Stimulated activated CD8-positive, alpha-beta memory T cell treated with anti-CD3 and anti-CD28 coated beads, Interleukin-12 subunit alpha, Interleukin-12 subunit beta, amount 100 ng/mL, for 4 hours (primary cell): Measurements from ENCODE around the gene TMEM100.

Source experiments
- DNase-seq: peaks from one replicate; pipeline ENCODE4 v3.0.0-alpha.2; 2020; ENCODE audit warnings: low read depth

TMEM100 gene

GRCh38 chr17:55717898-55718735, 4.5 kb downstream of the TMEM100 start:
- DNase-seq, result no peak

- DNase-seq, result no peak
Measured at GRCh38 chr17:55717432-55717831, 5.2 kb downstream of the TMEM100 start.

- no peak for DNase-seq
Measured at GRCh38 chr17:55710829-55711496, 11.7 kb downstream of the TMEM100 start.

- DNase-seq, result no peak
Measured at GRCh38 chr17:55710410-55710809, 12.3 kb downstream of the TMEM100 start.

- DNase-seq, result no peak
Measured at GRCh38 chr17:55709984-55710383, 12.7 kb downstream of the TMEM100 start.

- DNase-seq, result no peak
Measured at GRCh38 chr17:55709440-55709839, 13.2 kb downstream of the TMEM100 start.

GRCh38 chr17:55708175-55708974, 14.3 kb downstream of the TMEM100 start:
- DNase-seq, result no peak

GRCh38 chr17:55706808-55707773, 15.6 kb downstream of the TMEM100 start:
- no peak for DNase-seq

- DNase-seq, result no peak
Measured at GRCh38 chr17:55705847-55706246, 16.8 kb downstream of the TMEM100 start.

- no peak for DNase-seq
Measured at GRCh38 chr17:55704401-55704800, 18.3 kb downstream of the TMEM100 start.

- no peak for DNase-seq
Measured at GRCh38 chr17:55702150-55702549, 20.5 kb downstream of the TMEM100 start.

- DNase-seq, result no peak
Measured at GRCh38 chr17:55699181-55699860, 23.3 kb downstream of the TMEM100 start.

GRCh38 chr17:55694286-55694910, 28.3 kb downstream of the TMEM100 start:
- DNase-seq, result no peak

GRCh38 chr17:55693254-55694216, 29.1 kb downstream of the TMEM100 start:
- no peak for DNase-seq

- no peak for DNase-seq
Measured at GRCh38 chr17:55692276-55692675, 30.4 kb downstream of the TMEM100 start.

GRCh38 chr17:55691666-55692065, 31.0 kb downstream of the TMEM100 start:
- no peak for DNase-seq

- no peak for DNase-seq
Measured at GRCh38 chr17:55690105-55690508, 32.6 kb downstream of the TMEM100 start.

- DNase-seq, result no peak
Measured at GRCh38 chr17:55689672-55690071, 33.0 kb downstream of the TMEM100 start.

GRCh38 chr17:55688057-55688456, 34.6 kb downstream of the TMEM100 start:
- DNase-seq, result no peak
